HTERT RPE-1 (cell line): ENCODE results near the gene ARHGAP25.

Source experiments
- in situ Hi-C: fragments of 300-500 bp; cut with MboI; formaldehyde crosslinking; loops from 4 replicates; pipeline ENCODE4 v1.14.3; 2020; ENCODE audit warnings: low sequenced_read_pairs

ARHGAP25 gene

DNA sequence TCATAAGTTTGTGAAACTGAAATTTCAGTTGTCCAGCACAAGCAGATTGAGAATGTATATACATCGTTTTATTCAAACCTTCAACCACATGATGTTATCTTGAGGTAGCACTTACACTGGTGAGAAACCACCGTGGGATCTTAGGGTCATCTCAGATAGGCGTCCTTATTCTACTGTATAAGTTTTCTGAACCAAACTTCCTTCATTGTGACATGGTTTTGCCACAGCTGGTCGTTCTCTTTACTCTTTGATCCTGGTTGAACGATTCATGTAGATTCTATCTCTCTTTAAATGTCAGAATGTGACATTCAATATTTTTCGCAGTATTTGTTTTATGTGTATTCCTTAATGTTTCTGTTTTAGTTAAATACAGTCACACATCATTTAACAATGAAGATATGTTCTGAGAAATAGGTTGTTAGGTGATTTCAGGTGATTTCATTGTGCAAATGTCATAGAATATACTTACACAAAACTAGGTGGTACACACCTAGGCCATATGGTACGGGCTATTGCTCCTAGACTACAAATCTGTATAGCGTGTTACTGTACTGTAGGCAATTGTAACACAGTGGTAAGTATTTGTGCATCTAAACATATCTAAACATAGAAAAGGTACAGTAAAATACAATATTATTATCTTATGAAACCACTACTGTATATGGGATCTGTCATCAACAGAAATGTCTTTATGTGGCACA lies 17.9 kb upstream of the ARHGAP25 start:
- in situ Hi-C loops, result no loop called here

DNA sequence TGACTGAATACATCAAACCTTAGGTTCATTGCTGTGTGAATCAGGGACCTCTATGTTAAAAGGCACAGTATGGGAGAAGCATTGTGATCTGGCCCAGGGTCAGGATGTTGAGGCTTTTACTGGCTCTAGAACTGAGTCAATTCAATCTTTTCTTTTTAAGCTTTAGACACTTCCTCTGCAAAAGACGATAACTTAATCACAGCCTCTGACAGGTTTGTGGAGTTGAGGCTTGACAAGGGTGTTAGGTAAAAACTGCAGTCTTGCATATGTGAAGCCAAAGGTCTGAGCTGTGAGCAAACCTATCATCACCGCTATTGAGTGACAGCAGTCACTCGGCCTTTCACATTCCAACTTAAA lies 17.3 kb upstream of the ARHGAP25 start:
- in situ Hi-C loops, result no loop called here

DNA sequence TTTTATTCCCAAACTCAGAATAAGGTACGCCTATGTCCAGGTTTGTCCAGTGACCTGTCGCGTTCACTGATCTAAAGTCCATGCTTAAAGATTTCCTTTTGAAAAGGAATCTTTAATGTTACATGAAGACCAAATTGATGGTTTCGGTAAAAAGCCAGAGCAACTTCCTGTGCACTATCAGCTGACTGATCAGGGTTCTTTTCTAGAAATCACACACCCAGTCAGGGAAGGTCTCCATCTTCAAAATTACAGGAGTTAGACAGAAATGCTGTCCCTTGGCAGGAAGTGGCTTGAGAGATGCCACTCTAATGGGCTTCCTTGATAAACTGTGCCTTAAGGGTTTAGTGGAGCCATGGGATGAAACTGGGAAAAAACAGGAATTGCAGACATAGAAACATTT lies 14.7 kb upstream of the ARHGAP25 start:
- in situ Hi-C loops, result no loop called here

DNA sequence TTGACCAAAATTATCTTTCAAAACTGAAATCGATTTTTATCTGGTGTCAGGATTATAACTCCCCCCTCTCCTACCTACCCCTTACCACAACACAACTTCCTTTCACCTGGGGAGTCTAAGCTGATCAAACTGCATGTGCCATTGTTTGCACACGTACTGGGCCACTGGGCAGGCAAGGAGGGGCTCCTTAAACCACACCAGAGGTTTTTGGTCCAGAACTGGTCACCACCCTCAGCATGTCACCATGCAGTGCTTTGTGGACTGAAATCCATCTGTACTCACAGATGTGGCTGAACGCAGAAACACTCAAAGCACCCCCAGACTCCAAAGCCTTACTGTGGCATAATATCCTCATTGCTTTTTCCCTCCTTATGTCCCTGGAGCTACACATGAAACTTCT lies 13.9 kb upstream of the ARHGAP25 start:
- in situ Hi-C loops, result no loop called here

DNA sequence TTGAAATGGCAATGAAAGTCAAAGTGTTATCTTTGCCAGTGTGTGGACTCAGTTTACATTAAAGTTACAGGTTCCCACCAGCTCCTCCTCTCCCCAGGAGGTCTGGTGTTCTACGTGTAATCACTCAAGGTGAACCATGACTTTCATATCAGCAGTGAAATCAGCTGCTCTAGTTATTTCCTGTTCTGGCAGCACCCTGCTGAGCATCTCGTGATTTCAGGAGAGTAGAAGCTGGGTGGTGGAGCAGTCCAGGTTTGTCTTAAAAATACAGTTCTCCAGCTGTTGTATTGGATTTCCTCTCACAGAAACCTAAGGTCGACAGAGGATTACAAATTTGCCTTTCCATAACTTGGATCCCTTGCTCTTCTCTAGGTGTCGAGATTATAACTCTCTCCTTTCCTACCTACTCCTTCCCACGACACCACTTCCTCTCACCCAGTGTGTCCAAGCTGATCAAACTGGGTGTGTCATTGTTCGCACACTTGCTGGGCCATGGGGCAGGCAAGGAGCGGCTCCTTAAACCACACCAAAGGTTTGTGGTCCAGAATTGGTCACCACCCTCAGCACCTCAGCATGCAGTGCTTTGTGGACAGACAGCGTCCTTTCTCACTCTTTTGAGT lies 13.0 kb upstream of the ARHGAP25 start:
- in situ Hi-C loops, result no loop called here

DNA sequence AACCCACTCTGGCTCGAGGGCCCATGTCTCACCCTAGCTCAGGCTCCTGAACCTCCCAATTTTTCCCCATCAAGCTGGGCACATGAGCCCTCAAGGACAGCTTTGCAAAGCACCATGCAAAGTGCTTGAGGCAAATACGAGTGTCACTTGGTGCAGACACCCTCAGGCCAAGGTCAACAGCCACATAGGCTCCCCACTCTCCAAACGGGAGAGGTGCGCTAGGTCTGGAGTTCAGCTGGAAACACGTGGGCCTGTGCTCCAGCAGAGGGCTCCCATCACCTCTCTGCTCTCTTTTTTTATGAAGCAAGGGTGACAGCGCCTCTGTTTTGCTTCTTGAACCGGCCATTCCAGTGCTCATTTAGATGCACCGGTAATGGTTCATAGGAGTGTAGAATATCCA lies 11.9 kb upstream of the ARHGAP25 start:
- in situ Hi-C loops, result no loop called here

DNA sequence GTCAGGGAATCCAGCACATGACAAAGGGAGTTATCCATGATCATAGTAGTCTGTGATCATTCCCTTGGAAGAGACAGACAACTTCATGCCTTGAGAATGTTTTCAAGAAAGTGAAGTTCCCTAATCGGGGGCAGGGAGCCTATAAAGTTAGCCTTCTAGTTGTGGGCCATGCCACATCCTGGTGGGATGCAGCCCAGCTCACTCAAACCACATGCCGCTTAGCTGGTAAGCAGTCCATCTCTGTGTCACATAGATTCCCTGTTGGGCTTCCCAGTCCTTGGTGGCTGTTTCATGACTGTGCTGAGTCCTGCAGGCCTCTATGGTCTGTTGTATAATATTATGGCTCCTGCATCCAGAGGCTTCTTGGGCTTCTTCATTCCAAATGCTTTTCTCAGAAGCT lies 11.4 kb upstream of the ARHGAP25 start:
- in situ Hi-C loops, result no loop called here

DNA sequence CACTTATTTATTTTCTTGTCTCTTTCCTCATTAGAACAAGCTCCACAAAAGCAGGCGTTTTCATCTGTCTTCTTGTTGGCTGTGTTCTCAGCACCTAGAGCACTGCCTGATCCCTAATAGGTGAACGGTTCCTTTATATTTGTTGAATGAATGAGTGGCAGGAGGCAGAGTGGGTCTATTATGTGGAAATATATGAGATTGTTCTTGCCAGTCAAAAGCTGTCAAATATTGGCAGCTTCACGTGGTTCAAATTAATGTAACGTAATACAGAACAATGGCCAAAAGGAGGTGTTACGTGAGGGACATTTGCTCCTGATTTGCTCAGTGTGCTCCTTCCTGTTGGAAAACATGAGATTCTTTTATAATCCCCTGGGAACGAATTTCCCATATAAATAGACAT lies 8.5 kb upstream of the ARHGAP25 start:
- in situ Hi-C loops, result no loop called here

DNA sequence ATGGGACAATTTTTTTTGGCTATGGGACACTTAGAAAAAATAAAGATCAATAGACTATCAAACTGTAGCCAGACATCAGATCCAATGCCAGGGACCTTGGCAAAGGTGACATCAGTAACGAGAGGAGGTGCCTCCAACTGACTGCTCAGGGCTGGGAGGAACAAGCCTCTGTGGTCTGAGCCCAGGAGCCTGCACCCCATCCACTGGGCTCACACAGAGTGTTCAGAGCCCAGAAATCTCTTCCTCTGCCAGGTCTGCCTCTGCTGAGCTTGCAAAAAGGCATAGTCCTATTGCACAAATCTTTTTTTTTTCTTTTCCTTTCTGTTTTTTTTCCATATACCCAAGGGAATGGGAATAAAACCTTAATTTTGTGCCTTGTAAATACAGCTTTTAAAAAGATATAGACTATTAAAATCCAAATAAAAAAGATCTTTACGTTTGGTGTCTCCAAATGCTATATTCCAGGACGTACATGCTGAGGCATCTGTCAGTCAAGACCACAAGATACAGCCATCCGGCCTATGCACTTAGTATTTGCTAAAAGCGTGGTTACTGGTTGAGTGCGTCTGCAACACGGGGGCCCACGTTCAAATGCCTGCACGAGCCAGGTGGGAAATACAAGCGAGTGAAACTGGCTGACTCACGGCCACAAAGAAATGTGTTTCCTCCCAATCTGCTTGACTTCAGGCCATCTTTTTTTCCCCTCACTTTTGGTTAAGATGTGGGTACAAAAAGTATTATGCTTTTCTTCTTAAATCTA lies 7.8 kb upstream of the ARHGAP25 start:
- in situ Hi-C loops, result no loop called here

DNA sequence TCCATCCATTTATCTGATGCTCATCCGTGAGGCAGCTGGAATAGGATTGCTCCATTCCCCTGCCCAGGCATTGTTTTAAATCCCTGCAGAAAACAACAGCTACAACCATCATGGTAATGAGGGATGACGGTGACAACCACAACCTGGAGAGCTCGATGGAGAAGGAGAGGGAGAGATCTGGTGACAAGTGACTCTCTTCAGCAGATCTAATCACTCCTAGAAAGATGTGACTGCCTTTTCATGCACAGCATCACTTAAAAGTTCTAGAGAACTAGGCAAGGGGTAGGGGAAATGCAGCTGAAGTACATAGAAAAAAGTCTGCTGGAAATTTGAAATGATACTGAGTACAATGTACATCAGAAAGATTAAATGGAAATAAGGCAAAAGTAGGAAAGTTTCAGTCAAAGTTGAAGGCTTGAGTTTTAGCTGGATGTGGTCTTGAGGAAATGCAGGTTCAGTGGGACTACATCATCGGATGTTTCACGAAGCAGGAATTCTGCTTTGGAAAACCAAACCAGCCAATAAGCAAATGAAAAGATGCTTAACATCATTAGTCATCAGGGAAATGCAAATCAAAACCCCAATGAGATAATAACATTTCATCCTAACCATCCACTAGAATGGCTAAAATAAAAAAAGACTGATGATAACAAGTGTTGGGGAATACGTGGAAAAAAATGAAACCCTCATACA lies 6.8 kb upstream of the ARHGAP25 start:
- in situ Hi-C loops, result no loop called here

DNA sequence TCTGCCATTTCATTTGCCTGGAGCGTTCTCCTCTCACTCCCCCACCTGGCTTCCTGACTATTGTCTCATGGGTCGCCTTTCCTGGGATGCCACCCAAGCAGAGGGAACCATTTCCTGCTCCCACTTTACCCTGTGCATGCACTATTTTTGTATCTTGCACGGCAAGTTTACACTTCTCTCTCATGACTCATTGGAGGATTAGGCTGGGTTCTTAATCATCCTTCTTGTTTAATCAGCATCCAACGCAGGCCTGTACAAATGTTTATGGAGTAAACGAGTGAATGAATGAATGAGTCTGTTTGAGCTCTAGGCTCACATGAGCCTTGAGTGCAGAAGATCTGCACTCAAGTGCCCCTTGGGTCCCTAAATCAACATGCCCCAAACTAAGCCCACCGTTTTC lies 3.8 kb upstream of the ARHGAP25 start:
- in situ Hi-C loops, result no loop called here

DNA sequence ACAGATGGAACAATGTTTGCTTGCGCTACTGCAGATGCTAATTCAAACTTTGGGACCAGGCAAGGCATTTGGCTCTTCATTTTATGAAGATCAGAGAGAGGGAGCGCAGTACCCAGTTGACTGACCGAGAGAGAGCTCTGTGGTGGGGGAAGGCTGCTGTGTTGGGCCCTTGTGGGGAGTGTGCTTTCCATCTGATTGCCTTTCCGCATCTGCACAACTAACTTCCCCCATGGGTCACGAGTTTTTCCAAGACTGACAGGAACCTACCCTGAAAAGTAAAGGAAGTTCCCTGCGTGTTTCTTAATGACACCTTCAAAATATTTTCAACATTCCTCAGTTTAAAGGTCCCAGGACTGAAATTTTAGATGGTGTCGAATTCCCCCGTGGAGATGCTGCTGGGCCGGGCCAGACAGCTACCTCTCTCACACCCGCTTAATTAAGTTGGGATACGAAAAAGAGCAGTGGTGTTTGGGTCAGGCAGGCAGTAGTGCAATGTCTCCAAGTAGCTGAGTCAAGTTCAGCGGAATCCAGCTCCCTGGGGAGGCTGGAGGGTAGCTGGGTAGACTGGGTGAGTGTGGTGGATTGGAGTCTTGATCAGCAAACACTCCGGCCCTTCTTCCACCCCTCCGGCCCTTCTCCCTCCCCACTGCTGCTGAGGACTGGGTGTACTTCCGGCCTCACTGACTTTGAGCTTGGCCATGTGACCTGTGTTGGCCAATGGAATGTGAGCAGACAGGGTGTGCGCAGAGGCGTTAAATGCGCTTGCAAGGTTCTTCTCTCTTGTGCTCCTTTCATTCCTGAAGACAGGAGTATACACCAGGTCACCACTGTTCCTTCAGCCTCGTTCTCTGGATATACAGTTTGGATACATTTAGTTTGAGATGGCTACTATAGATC lies 2.3 kb upstream of the ARHGAP25 start:
- in situ Hi-C loops, result no loop called here

DNA sequence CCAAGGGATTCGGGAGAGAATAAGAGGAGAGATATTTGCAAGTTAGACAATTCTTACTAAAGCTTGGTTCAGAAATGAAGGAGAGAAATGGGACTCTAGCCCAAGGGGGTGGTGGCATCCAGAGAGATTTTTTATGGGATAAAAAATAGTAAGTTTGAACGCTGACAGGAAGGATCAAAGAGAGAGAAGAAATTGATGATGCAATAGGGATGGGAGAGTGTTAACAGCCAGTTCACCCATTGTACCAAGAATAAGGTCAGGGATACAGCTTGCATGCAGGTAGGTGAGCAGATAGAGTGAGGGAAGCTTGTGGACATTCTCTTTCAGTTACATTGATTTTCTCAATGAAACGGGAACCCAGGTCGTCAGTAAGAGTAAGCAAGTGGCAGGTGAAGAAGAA lies 1.2 kb upstream of the ARHGAP25 start:
- in situ Hi-C loops, result no loop called here

DNA sequence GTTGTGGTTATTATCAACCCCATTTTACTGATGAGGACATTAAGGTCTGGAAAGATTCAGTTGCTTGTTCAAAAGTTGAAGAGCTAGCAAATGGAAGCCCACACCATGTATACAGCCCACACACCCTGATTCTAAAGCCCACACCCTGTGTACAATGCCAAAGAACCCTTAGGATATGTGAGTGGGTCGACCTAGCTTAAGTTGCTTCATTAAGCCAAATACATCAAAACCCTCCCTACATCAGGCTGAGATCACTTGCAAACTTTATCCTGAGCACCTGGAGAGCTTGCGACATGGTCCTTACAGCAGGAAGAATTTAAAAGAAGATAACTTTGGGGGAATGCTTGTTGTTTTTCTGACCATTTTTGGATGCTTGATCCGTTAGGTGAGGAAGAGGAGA lies 435 bp upstream of the ARHGAP25 start:
- in situ Hi-C loops, result no loop called here

DNA sequence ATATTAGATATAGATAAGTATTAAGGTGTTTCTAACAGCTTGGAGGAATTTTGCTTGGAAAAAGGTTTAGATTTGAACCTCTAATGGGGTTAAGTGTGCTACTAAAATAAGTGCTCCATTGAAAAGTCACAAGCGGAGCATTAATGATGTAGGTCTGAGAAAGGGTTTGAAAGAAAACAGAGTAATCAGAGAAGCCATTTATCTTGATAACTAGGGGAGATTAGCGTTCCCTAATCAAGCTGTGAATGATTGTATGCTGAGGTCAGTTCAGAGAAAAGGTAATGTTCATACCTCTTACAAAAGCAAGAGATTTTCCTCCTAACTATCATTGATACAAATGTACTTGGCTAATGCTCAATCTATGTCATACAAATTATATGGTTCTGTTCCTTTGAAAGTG lies 1.5 kb downstream of the ARHGAP25 start:
- in situ Hi-C loops, result no loop called here

DNA sequence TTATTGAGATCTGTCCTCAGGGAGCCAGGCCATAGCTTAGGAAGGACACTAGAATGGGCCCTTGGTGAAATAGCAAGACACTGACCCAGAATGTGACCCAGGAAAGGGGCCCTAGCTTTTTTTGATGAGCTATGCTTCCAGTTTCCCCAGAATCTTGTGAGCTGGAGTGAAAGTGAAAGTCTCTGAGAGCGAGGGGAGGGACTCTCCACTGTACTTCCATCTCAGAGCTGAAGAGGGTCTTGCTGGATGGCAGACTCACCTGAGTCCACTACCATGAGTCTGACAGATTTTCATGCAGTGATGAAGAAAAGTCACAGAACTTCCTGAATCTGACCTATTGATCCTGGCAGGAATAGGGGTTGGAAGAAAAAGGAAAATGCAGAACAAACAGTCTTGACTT lies 3.1 kb downstream of the ARHGAP25 start:
- in situ Hi-C loops, result no loop called here

DNA sequence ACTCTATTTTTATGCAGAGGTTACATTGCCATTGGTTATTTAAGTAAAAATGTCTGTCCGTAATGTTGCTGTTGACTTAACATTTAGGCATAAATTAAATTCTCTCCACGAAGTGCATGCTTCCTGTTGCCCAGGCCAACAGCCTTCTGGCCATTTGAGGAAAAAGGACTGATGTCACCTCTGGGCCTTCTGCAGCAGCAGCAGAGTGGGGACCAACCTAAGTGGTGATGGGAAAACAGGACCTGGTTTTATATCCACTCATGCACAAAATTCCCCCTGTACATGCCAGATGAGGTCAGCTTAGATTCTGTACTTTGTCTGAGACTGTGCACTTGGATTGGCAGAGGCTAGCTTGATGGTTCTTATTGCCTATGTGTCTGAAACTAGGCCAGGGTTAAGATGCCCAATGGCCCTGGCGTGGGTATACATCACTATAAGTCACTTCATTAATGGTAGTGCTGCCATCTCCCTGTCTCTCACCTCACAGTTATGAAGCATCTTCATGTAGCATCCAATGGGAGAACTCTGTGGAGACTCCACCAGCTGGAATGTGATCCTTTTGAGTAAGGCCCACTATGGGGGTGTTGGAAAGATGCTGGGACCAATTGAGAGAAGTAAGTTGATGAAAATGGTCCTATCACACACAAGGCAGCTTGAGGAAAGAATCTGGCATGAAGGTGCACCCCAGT lies 4.4 kb downstream of the ARHGAP25 start:
- in situ Hi-C loops, result no loop called here

DNA sequence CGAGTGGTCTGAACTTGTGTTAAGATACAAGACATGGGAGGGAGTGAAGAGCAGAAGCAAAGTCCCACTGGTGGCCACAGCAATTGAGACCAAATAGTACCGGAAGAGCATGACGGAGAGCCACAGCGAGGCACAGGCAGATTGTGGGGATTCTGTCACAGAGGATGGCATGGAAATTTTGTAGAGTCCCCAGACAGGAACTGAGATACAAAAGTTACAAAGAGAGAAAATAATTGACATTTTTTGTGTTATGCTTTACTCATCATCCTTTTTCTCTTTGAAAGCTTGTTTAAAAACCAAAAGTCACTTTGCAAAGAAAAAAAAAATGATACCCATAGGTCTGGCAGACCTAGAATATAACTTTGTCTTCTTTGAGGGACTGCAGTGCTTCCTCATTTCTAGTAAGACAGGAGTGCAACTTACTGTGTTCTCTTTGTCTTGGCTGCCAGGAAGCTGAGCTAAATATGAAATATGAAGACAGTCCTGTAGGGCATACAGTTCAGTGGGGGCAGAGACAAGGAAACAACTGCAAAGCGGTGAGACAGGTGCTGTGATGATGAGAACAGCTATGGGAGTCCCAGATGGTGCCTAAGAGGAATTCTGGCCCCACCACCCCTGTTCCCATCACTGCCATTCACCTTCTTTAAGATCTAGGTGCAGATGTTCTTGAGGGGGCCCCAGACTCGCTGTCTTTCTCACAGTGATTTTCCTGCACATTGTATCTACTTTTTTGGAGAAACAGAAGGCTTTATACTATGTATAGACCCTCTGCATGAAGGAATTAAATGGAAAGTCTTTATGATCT lies 5.2 kb downstream of the ARHGAP25 start:
- in situ Hi-C loops, result no loop called here

DNA sequence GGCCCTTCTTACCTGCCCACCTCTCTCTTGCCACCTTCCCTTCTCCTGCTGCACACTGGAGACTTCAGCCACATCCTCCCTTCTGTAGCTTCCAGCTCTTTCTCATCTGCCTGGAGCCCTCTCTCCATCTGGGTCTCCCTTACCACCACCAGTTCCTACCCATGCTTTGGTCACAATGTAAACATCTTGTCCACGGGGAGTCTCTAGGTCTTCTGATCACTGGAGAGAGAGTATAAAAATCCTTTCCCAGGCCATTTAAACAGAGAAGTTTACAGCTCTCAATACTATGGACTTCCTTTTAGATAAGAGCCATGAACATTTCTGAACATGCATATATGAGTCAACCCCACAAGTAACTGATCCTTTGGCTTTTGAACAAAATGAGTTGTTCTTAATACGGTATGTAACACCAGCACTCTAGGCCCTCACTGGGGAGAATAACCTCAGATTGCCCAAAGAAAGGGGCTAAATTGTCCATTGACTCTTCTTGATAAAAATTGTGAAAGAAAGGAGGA lies 5.8 kb downstream of the ARHGAP25 start:
- in situ Hi-C loops, result no loop called here
